DOHH2 (cell line): ENCODE measurements around the gene MET.

Source experiments
- H3F3A ChIP-seq: fragments of 200-600 bp; sonication (generic), shearing (Covaris generic); 2 replicates; pipeline ENCODE4 v1.6.0; 2016; ENCODE audit warnings: antibody characterized with exemption, mild to moderate bottlenecking; ENCODE audit not compliant: control insufficient read depth, insufficient read depth
- H3K27ac ChIP-seq: fragments of 200-600 bp; sonication (generic); 2 replicates; pipeline ENCODE4 v1.5.1; 2014; ENCODE audit warnings: low read depth, mild to moderate bottlenecking, low read length, moderate library complexity
- H3K27me3 ChIP-seq: fragments of 200-600 bp; sonication (generic); 2 replicates; pipeline ENCODE4 v1.6.1; 2014; ENCODE audit warnings: mild to moderate bottlenecking, low read length, mixed read lengths; ENCODE audit not compliant: control insufficient read depth
- H3K36me3 ChIP-seq: fragments of 200-600 bp; sonication (generic); 2 replicates; pipeline ENCODE4 v1.6.1; 2014; ENCODE audit warnings: mild to moderate bottlenecking, low read length, moderate library complexity, mixed read lengths; ENCODE audit not compliant: control insufficient read depth
- H3K4me1 ChIP-seq: fragments of 200-600 bp; sonication (generic); 2 replicates; pipeline ENCODE4 v1.6.1; 2014; ENCODE audit warnings: mild to moderate bottlenecking, low read length, mixed read lengths; ENCODE audit not compliant: control insufficient read depth
- H3K4me2 ChIP-seq: fragments of 200-600 bp; sonication (generic); 2 replicates; pipeline ENCODE4 v1.6.0; 2014; ENCODE audit warnings: mild to moderate bottlenecking, low read length, moderate library complexity
- H3K4me3 ChIP-seq: fragments of 200-600 bp; sonication (generic); 2 replicates; pipeline ENCODE4 v1.5.1; 2014; ENCODE audit warnings: mild to moderate bottlenecking, low read length, mixed read lengths
- H3K79me2 ChIP-seq: fragments of 200-600 bp; sonication (generic); 2 replicates; pipeline ENCODE4 v1.6.1; 2014; ENCODE audit warnings: mild to moderate bottlenecking, low read length, mixed read lengths; ENCODE audit not compliant: control insufficient read depth
- H3K9me2 ChIP-seq: fragments of 200-600 bp; sonication (generic); replicated peaks from 2 replicates; pipeline ENCODE4 v1.6.1; 2014; ENCODE audit warnings: mild to moderate bottlenecking, low read length, mixed read lengths; ENCODE audit not compliant: control insufficient read depth
- H3K9me3 ChIP-seq: fragments of 200-600 bp; sonication (generic); 2 replicates; pipeline ENCODE4 v1.6.1; 2014; ENCODE audit warnings: antibody characterized with exemption, low read length, mixed read lengths; ENCODE audit not compliant: control insufficient read depth, insufficient read depth
- H4K20me1 ChIP-seq: fragments of 200-600 bp; sonication (generic); 2 replicates; pipeline ENCODE4 v1.6.0; 2014; ENCODE audit warnings: low read depth, mild to moderate bottlenecking, antibody characterized with exemption, low read length, moderate library complexity; ENCODE audit not compliant: control insufficient read depth, insufficient read depth
- CTCF ChIP-seq: fragments of 200-600 bp; sonication (generic); IDR thresholded peaks from one replicate; pipeline ENCODE4 v1.5.1; 2014; ENCODE audit warnings: antibody characterized with exemption, mild to moderate bottlenecking, low read depth, low read length; ENCODE audit not compliant: poor library complexity, severe bottlenecking
- EZH2phosphoT487 ChIP-seq: fragments of 200-600 bp; sonication (generic); IDR thresholded peaks from 2 replicates; pipeline ENCODE4 v1.6.1; 2017; ENCODE audit warnings: borderline replicate concordance, mild to moderate bottlenecking, antibody characterized with exemption, low read length, moderate library complexity, mixed read lengths

MET gene

GRCh38 chr7:116777651-116778281, 105.8 kb downstream of the MET start:
- Histone ChIP-seq H3K36me3 (no peaks in the 10 kb centered on the region), H3K4me2 (no peak overlapping the region), H3F3A (no peaks in the 10 kb centered on the region), H3K4me3 (no peak overlapping the region), H3K27me3 (0 out of 2 replicates have a peak, but pooled peaks cover under 1% of the 10 kb centered on the region), H3K4me1 (no peaks in the 10 kb centered on the region), H3K79me2 (no peaks in the 10 kb centered on the region), H3K9me2 (no peaks in the 10 kb centered on the region), H3K9me3 (no peaks in the 10 kb centered on the region), H3K27ac (no peak overlapping the region), H4K20me1 (no peaks in the 10 kb centered on the region)
- TF ChIP-seq EZH2phosphoT487 (no peak), CTCF (no peak)

- H3K9me2 ChIP-seq = no peaks in the 10 kb centered on the region
- no peaks in the 10 kb centered on the region for H3K79me2 ChIP-seq
- H3K27me3 ChIP-seq = 0 out of 2 replicates have a peak, but pooled peaks cover 4% of the 10 kb centered on the region
- TF ChIP-seq EZH2phosphoT487 (no peak), CTCF (no peak)
- H3K4me3 ChIP-seq = no peak overlapping the region
- no peaks in the 10 kb centered on the region for H4K20me1 ChIP-seq
- H3K4me1 ChIP-seq = no peaks in the 10 kb centered on the region
- H3F3A ChIP-seq = no peaks in the 10 kb centered on the region
- no peaks in the 10 kb centered on the region for H3K36me3 ChIP-seq
- no peaks in the 10 kb centered on the region for H3K9me3 ChIP-seq
- H3K27ac ChIP-seq = no peak overlapping the region
- H3K4me2 ChIP-seq = no peak overlapping the region
Observed at GRCh38 chr7:116779216-116779615, 107.2 kb downstream of the MET start.

- Histone ChIP-seq H3F3A (no peaks in the 10 kb centered on the region), H3K27ac (no peak overlapping the region), H3K4me3 (no peak overlapping the region), H3K79me2 (no peaks in the 10 kb centered on the region), H3K4me2 (no peak overlapping the region), H3K27me3 (0 out of 2 replicates have a peak, but pooled peaks cover 4% of the 10 kb centered on the region), H3K9me3 (no peaks in the 10 kb centered on the region), H4K20me1 (no peaks in the 10 kb centered on the region), H3K36me3 (no peaks in the 10 kb centered on the region), H3K9me2 (no peaks in the 10 kb centered on the region), H3K4me1 (no peaks in the 10 kb centered on the region)
- TF ChIP-seq EZH2phosphoT487 = no peak
- no peak for TF ChIP-seq CTCF
Observed at GRCh38 chr7:116779931-116780330, 107.9 kb downstream of the MET start.

- Histone ChIP-seq H3K27me3 (0 out of 2 replicates have a peak, but pooled peaks cover 4% of the 10 kb centered on the region), H3K79me2 (no peaks in the 10 kb centered on the region), H3K9me3 (no peaks in the 10 kb centered on the region), H3K4me2 (no peak overlapping the region), H3K9me2 (no peaks in the 10 kb centered on the region), H3K4me3 (no peak overlapping the region), H3K27ac (no peak overlapping the region), H3F3A (no peaks in the 10 kb centered on the region), H4K20me1 (no peaks in the 10 kb centered on the region), H3K36me3 (no peaks in the 10 kb centered on the region), H3K4me1 (no peaks in the 10 kb centered on the region)
- no peak for TF ChIP-seq CTCF
- TF ChIP-seq EZH2phosphoT487 = no peak
Observed at GRCh38 chr7:116780521-116780920, 108.5 kb downstream of the MET start.
